ENCODE data around the gene OCEL1. TPM values are rescaled to one million over a fixed set of nuclear protein-coding genes. Genes with fewer than 3 reads are reported as not detected.

The OCEL1 gene
- total and polyA plus RNA-seq, 2 of the 13 experiments (the other 11 are each of a cell fraction or from before 2014, with no cell fraction given), result 10.6 to 17.2 TPM

DNA sequence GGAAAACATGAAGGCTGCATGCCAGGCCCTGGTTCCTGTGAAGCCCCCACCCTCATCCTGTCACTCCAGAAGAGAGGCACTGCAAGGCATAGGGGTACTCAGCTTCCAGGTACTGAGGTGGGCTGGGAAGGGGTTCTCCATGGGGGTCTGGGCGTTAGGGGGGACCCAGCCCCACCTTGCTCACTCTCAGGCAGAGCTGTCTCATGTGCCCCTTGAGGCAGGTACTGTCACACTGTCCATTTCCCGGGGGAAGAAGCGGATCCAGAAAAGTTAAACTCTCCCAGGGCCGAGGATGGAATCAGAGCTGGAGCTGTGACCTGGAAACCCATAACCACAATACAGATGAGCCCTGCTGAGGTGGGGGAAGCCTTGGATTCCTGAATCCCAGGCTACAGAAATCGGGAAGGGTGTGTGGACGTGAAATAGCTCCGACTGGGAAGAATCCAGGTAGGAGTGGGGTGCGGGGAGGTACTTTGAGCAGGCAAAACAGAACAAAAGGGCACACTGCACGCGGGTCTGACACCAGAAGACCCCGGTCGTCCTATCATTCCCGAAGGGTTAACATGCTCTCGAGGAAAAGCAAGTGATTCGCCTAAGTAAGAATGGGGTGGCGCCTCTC, 11.4 kb upstream of the OCEL1 start (continued):
- TF ChIP-seq, protein P1, sequence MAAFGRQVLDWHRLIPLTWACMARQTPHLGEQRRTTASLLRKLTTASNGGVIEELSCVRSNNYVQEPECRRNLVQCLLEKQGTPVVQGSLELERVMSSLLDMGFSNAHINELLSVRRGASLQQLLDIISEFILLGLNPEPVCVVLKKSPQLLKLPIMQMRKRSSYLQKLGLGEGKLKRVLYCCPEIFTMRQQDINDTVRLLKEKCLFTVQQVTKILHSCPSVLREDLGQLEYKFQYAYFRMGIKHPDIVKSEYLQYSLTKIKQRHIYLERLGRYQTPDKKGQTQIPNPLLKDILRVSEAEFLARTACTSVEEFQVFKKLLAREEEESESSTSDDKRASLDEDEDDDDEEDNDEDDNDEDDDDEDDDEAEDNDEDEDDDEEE (CRISPR knock-in tag; IDR thresholded peaks at IDR 0.05), result no peak
- TF ChIP-seq RARG (CRISPR knock-in tag; IDR thresholded peaks at IDR 0.05; ENCODE audit: low read depth), result no peak
- no peak for TF ChIP-seq ZNF10 (CRISPR knock-in tag; IDR thresholded peaks at IDR 0.05; ENCODE audit: borderline replicate concordance, low read depth)
- TF ChIP-seq, protein P2, sequence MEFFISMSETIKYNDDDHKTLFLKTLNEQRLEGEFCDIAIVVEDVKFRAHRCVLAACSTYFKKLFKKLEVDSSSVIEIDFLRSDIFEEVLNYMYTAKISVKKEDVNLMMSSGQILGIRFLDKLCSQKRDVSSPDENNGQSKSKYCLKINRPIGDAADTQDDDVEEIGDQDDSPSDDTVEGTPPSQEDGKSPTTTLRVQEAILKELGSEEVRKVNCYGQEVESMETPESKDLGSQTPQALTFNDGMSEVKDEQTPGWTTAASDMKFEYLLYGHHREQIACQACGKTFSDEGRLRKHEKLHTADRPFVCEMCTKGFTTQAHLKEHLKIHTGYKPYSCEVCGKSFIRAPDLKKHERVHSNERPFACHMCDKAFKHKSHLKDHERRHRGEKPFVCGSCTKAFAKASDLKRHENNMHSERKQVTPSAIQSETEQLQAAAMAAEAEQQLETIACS (CRISPR knock-in tag; IDR thresholded peaks at IDR 0.05), result no peak
- TF ChIP-seq RAD21 (CRISPR knock-in tag; IDR thresholded peaks at IDR 0.05), result no peak
- TF ChIP-seq NCOA5 (CRISPR knock-in tag; IDR thresholded peaks at IDR 0.05), result no peak
- no peak for TF ChIP-seq ZNF720 (CRISPR knock-in tag; IDR thresholded peaks at IDR 0.05)
- TF ChIP-seq HNRNPH1 (optimal IDR thresholded peaks at IDR 0.05; ENCODE audit: low read depth, low read length), result peak; percentile 9
- TF ChIP-seq, protein P3, sequence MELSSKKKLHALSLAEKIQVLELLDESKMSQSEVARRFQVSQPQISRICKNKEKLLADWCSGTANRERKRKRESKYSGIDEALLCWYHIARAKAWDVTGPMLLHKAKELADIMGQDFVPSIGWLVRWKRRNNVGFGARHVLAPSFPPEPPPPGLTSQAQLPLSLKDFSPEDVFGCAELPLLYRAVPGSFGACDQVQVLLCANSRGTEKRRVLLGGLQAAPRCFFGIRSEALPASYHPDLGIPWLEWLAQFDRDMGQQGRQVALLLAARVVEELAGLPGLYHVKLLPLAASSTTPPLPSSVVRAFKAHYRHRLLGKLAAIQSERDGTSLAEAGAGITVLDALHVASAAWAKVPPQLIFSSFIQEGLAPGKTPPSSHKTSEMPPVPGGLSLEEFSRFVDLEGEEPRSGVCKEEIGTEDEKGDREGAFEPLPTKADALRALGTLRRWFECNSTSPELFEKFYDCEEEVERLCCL (CRISPR knock-in tag; IDR thresholded peaks at IDR 0.05; ENCODE audit: borderline replicate concordance), result no peak
- TF ChIP-seq ZIK1 (CRISPR knock-in tag; IDR thresholded peaks at IDR 0.05; ENCODE audit: borderline replicate concordance, low read depth), result no peak
- no peak for TF ChIP-seq ZFP36L1 (CRISPR knock-in tag; IDR thresholded peaks at IDR 0.05)
- no peak for TF ChIP-seq TBP (CRISPR knock-in tag; IDR thresholded peaks at IDR 0.05)
- TF ChIP-seq, protein P4, sequence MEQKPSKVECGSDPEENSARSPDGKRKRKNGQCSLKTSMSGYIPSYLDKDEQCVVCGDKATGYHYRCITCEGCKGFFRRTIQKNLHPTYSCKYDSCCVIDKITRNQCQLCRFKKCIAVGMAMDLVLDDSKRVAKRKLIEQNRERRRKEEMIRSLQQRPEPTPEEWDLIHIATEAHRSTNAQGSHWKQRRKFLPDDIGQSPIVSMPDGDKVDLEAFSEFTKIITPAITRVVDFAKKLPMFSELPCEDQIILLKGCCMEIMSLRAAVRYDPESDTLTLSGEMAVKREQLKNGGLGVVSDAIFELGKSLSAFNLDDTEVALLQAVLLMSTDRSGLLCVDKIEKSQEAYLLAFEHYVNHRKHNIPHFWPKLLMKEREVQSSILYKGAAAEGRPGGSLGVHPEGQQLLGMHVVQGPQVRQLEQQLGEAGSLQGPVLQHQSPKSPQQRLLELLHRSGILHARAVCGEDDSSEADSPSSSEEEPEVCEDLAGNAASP (CRISPR knock-in tag; IDR thresholded peaks at IDR 0.05; ENCODE audit: borderline replicate concordance), result no peak
- TF ChIP-seq, protein P5, sequence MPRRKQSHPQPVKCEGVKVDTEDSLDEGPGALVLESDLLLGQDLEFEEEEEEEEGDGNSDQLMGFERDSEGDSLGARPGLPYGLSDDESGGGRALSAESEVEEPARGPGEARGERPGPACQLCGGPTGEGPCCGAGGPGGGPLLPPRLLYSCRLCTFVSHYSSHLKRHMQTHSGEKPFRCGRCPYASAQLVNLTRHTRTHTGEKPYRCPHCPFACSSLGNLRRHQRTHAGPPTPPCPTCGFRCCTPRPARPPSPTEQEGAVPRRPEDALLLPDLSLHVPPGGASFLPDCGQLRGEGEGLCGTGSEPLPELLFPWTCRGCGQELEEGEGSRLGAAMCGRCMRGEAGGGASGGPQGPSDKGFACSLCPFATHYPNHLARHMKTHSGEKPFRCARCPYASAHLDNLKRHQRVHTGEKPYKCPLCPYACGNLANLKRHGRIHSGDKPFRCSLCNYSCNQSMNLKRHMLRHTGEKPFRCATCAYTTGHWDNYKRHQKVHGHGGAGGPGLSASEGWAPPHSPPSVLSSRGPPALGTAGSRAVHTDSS (CRISPR knock-in tag; conservative IDR thresholded peaks at IDR 0.05), result no peak
- TF ChIP-seq HNRNPK (IDR thresholded peaks at IDR 0.05; ENCODE audit: low read depth, low read length, poor library complexity, severe bottlenecking), result no peak
- no peak for TF ChIP-seq ASH2L (IDR thresholded peaks at IDR 0.05; ENCODE audit: insufficient read length, low read depth, low read length)
- TF ChIP-seq JUND (CRISPR knock-in tag; IDR thresholded peaks at IDR 0.05), result no peak
- TF ChIP-seq ZMYM4 (CRISPR knock-in tag; IDR thresholded peaks at IDR 0.05), result no peak
- TF ChIP-seq ZFP37 (CRISPR knock-in tag; IDR thresholded peaks at IDR 0.05; ENCODE audit: borderline replicate concordance), result peak; percentile 66; the same call in 1 of the 2 replicates
- TF ChIP-seq, protein P6, sequence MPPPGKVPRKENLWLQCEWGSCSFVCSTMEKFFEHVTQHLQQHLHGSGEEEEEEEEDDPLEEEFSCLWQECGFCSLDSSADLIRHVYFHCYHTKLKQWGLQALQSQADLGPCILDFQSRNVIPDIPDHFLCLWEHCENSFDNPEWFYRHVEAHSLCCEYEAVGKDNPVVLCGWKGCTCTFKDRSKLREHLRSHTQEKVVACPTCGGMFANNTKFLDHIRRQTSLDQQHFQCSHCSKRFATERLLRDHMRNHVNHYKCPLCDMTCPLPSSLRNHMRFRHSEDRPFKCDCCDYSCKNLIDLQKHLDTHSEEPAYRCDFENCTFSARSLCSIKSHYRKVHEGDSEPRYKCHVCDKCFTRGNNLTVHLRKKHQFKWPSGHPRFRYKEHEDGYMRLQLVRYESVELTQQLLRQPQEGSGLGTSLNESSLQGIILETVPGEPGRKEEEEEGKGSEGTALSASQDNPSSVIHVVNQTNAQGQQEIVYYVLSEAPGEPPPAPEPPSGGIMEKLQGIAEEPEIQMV (CRISPR knock-in tag; IDR thresholded peaks at IDR 0.05; ENCODE audit: low read depth), result no peak
- TF ChIP-seq U2AF1 (optimal IDR thresholded peaks at IDR 0.05; ENCODE audit: low read depth, low read length), result no peak
- no peak for TF ChIP-seq ZNF652 (CRISPR knock-in tag; IDR thresholded peaks at IDR 0.05; ENCODE audit: borderline replicate concordance, low read depth)

All from HepG2 (cell line).